NCI-H2107 treated with DMSO at 0.1 percent for 48 hours (cell line): ENCODE measurements around the gene NBAS.
"Not testable (repeated sequence)": the region's sequence is repeated elsewhere in the genome, so short reads cannot be mapped to it uniquely, and the experiment has no call there.

Experiments
- DNase-seq: peaks from one replicate; lab custom pipeline; 2025; ENCODE audit not compliant: unreplicated experiment; lab: John Stamatoyannopoulos, UW

Gene NBAS

GRCh38 chr2:15481000-15481399 lies 80.1 kb downstream of the NBAS start:
- DNase-seq = no peak

GRCh38 chr2:15480552-15480951 lies 80.6 kb downstream of the NBAS start:
- no peak for DNase-seq

GRCh38 chr2:15472876-15473275 lies 88.3 kb downstream of the NBAS start:
- DNase-seq = no peak

GRCh38 chr2:15472133-15472532 lies 89.0 kb downstream of the NBAS start:
- DNase-seq = peak; percentile 65

GRCh38 chr2:15471606-15472005 lies 89.5 kb downstream of the NBAS start:
- no peak for DNase-seq

GRCh38 chr2:15460112-15460620 lies 101.0 kb downstream of the NBAS start:
- DNase-seq = no peak

GRCh38 chr2:15458277-15458676 lies 102.9 kb downstream of the NBAS start:
- no peak for DNase-seq

GRCh38 chr2:15457868-15458267 lies 103.3 kb downstream of the NBAS start:
- no peak for DNase-seq

GRCh38 chr2:15456352-15456751 lies 104.8 kb downstream of the NBAS start:
- no peak for DNase-seq

- no peak for DNase-seq
These were observed 110.3 kb downstream of the NBAS start for GRCh38 chr2:15450808-15451207.

GRCh38 chr2:15449556-15450236 lies 111.4 kb downstream of the NBAS start:
- no peak for DNase-seq

GRCh38 chr2:15448250-15448839 lies 112.8 kb downstream of the NBAS start:
- DNase-seq = no peak

GRCh38 chr2:15447381-15447780 lies 113.8 kb downstream of the NBAS start:
- DNase-seq = no peak

GRCh38 chr2:15446961-15447360 lies 114.2 kb downstream of the NBAS start:
- no peak for DNase-seq

- DNase-seq = no peak
These were observed 115.1 kb downstream of the NBAS start for GRCh38 chr2:15445891-15446562.

GRCh38 chr2:15439768-15440524 lies 121.2 kb downstream of the NBAS start:
- DNase-seq = not testable (repeated sequence)

GRCh38 chr2:15439366-15439765 lies 121.8 kb downstream of the NBAS start:
- not testable (repeated sequence) for DNase-seq

GRCh38 chr2:15436195-15436594 lies 124.9 kb downstream of the NBAS start:
- DNase-seq = no peak

- no peak for DNase-seq
These were observed 125.7 kb downstream of the NBAS start for GRCh38 chr2:15435474-15435873.

GRCh38 chr2:15432642-15433256 lies 128.4 kb downstream of the NBAS start:
- no peak for DNase-seq

GRCh38 chr2:15429032-15429431 lies 132.1 kb downstream of the NBAS start:
- no peak for DNase-seq
